GM23338 (cell line): ENCODE results near the gene PWP2. TPM values are rescaled to one million over a fixed set of nuclear protein-coding genes. Genes with fewer than 3 reads are reported as not detected.
"Not testable (repeated sequence)": the region's sequence is repeated elsewhere in the genome, so short reads cannot be mapped to it uniquely, and the experiment has no call there.

ENCODE experiments used
- ATAC-seq: fragments of 200-7000 bp; cut with Tn5 transposase; 3 replicates; pipeline ENCODE4 v1.9.1; 2020
- DNase-seq: peaks from one replicate; pipeline ENCODE4 v3.0.0-alpha.2; 2015; ENCODE audit warnings: low spot score
- H2AFZ ChIP-seq: fragments of 200-600 bp; sonication (generic); 2 replicates; pipeline ENCODE4 v1.8.0; 2016; ENCODE audit warnings: antibody characterized with exemption, mild to moderate bottlenecking, moderate library complexity
- H3F3A ChIP-seq: fragments of 200-600 bp; sonication (generic); replicated peaks from 2 replicates; pipeline ENCODE4 v1.8.0; 2017; ENCODE audit warnings: antibody characterized with exemption, mixed run types, low read depth
- H3K27ac ChIP-seq: fragments of 200-600 bp; sonication (generic); 2 replicates; pipeline ENCODE4 v1.6.1; 2016; ENCODE audit warnings: low read depth
- H3K27me3 ChIP-seq: fragments of 200-600 bp; sonication (generic); 2 replicates; pipeline ENCODE4 v1.8.0; 2016; ENCODE audit warnings: mild to moderate bottlenecking, mixed run types, moderate library complexity; ENCODE audit not compliant: insufficient read depth
- H3K36me3 ChIP-seq: fragments of 200-600 bp; sonication (generic); 2 replicates; pipeline ENCODE4 v1.8.0; 2016; ENCODE audit warnings: mild to moderate bottlenecking; ENCODE audit not compliant: insufficient read depth
- H3K4me1 ChIP-seq: fragments of 200-600 bp; sonication (generic); 2 replicates; pipeline ENCODE4 v1.8.0; 2016; ENCODE audit warnings: mild to moderate bottlenecking, moderate library complexity; ENCODE audit not compliant: insufficient read depth
- H3K4me2 ChIP-seq: fragments of 200-600 bp; sonication (generic); 2 replicates; pipeline ENCODE4 v1.7.1; 2017; ENCODE audit warnings: mixed run types
- H3K4me3 ChIP-seq: fragments of 200-600 bp; sonication (generic); 2 replicates; pipeline ENCODE4 v1.6.1; 2016; ENCODE audit warnings: mixed run types
- H3K79me2 ChIP-seq: fragments of 200-600 bp; sonication (generic); replicated peaks from 2 replicates; pipeline ENCODE4 v1.8.0; 2017; ENCODE audit warnings: mild to moderate bottlenecking; ENCODE audit not compliant: insufficient read depth
- H3K9me2 ChIP-seq: fragments of 200-600 bp; sonication (generic); 2 replicates; pipeline ENCODE4 v1.8.0; 2017; ENCODE audit not compliant: insufficient read depth
- H4K20me1 ChIP-seq: fragments of 200-600 bp; sonication (generic); replicated peaks from 2 replicates; pipeline ENCODE4 v1.8.0; 2017; ENCODE audit warnings: mild to moderate bottlenecking; ENCODE audit not compliant: insufficient read depth
- H3K27ac Mint-ChIP-seq: 2 replicates; pipeline ENCODE4 v1.8.0; 2020; ENCODE audit warnings: inconsistent platforms, mild to moderate bottlenecking, moderate library complexity, mixed read lengths
- H3K27me3 Mint-ChIP-seq: 3 replicates; pipeline ENCODE4 v1.8.0; 2022; ENCODE audit warnings: low read depth, mild to moderate bottlenecking, moderate library complexity, mixed read lengths, inconsistent platforms; ENCODE audit not compliant: insufficient read depth, poor library complexity
- H3K36me3 Mint-ChIP-seq: 3 replicates; pipeline ENCODE4 v1.8.0; 2021; ENCODE audit warnings: low read depth, mild to moderate bottlenecking, inconsistent platforms, moderate library complexity, mixed read lengths
- H3K4me1 Mint-ChIP-seq: 3 replicates; pipeline ENCODE4 v1.8.0; 2020; ENCODE audit warnings: mild to moderate bottlenecking, inconsistent platforms, mixed read lengths
- H3K4me3 Mint-ChIP-seq: 3 replicates; pipeline ENCODE4 v1.8.0; 2021; ENCODE audit warnings: moderate library complexity, mild to moderate bottlenecking, inconsistent platforms, mixed read lengths
- H3K9me3 Mint-ChIP-seq: 3 replicates; pipeline ENCODE4 v1.8.0; 2020; ENCODE audit warnings: moderate library complexity, mild to moderate bottlenecking, inconsistent platforms, mixed read lengths
- CREB1 ChIP-seq: fragments of 250-450 bp; sonication (Bioruptor Pico); IDR thresholded peaks from 2 replicates; pipeline ENCODE4 v1.5.0; 2020; ENCODE audit warnings: low read depth, mild to moderate bottlenecking, moderate library complexity
- EZH2 ChIP-seq: fragments of 200-600 bp; sonication (generic); IDR thresholded peaks from one replicate; pipeline ENCODE4 v1.8.0; 2017; ENCODE audit warnings: antibody characterized with exemption, mild to moderate bottlenecking, low read depth; ENCODE audit not compliant: unreplicated experiment
- EZH2phosphoT487 ChIP-seq: fragments of 200-600 bp; sonication (generic); IDR thresholded peaks from one replicate; pipeline ENCODE4 v1.8.1; 2018; ENCODE audit warnings: antibody characterized with exemption; ENCODE audit not compliant: unreplicated experiment
- JUNB ChIP-seq: IDR thresholded peaks from one replicate; pipeline ENCODE4 v1.6.1; 2016; ENCODE audit warnings: antibody characterized with exemption; ENCODE audit not compliant: unreplicated experiment
- POLR2AphosphoS5 ChIP-seq: IDR thresholded peaks from 2 replicates; pipeline ENCODE4 v1.6.1; 2016; ENCODE audit warnings: antibody characterized with exemption, low read depth
- ZNF114 ChIP-seq: fragments of 250-450 bp; sonication (Bioruptor Pico); IDR thresholded peaks from 2 replicates; pipeline ENCODE4 v1.5.0; 2020; ENCODE audit warnings: mild to moderate bottlenecking, moderate library complexity
- ZNF462 ChIP-seq: fragments of 250-450 bp; sonication (Bioruptor Pico); IDR thresholded peaks from 2 replicates; pipeline ENCODE4 v1.5.0; 2020; ENCODE audit warnings: mild to moderate bottlenecking, moderate library complexity
- long read RNA-seq: library from polyadenylated mRNA; unstranded; transcript quantifications from one replicate; pipeline ENCODE4 v2.0.0, GENCODE V29; 2020; ENCODE audit not compliant: unreplicated experiment
- polyA plus RNA-seq: library from polyadenylated mRNA; unstranded; fragments of >200 nt; fragmentation: Nextera tagmentation; extraction: Ambion mirVana; gene quantifications from 2 replicates; pipeline ENCODE4 v1.2.1, GENCODE V29; 2016
- total RNA-seq: library from RNA; depleted of rRNA; stranded (reverse); fragments of >200 nt; shearing (Covaris generic); gene quantifications from 2 replicates; pipeline ENCODE4 v1.2.3, GENCODE V29; 2014; rRNA removed

PWP2 gene
- total RNA-seq (59.2 and 64.9 TPM in 2 replicates), polyA plus RNA-seq (17.6 and 18.2 TPM in 2 replicates)
- long read RNA-seq, transcript PWP2-201 (21 exons, 3,297 nt): major isoform, 11 of 14 reads
- long read RNA-seq, partial matches to known transcripts: 3 of 14 reads
- long read RNA-seq, other reads (novel, unspliced or antisense): 0 of 14 reads

GRCh38 chr21:44107026-44107501, at the start of gene PWP2:
TSS of gene PWP2 (plus strand) at chr21:44107399. CDS start at chr21:44107417, 18 bp downstream.
- not testable (repeated sequence) for H3K27ac ChIP-seq, H3K27me3 ChIP-seq, H4K20me1 ChIP-seq, H3K4me1 ChIP-seq, H3K36me3 ChIP-seq, DNase-seq, H3F3A ChIP-seq, H3K79me2 ChIP-seq, H3K27ac Mint-ChIP-seq, H2AFZ ChIP-seq, H3K27me3 Mint-ChIP-seq, H3K36me3 Mint-ChIP-seq, H3K4me2 ChIP-seq, H3K9me2 ChIP-seq, H3K9me3 Mint-ChIP-seq, H3K4me1 Mint-ChIP-seq
- peak; percentile 91 for ATAC-seq
- peak within 1 kb of the TSS; percentile 52; the same call in 2 of the 3 replicates for H3K4me3 Mint-ChIP-seq
- H3K4me3 ChIP-seq: peak within 1 kb of the TSS; percentile 46; the same call in 1 of the 2 replicates
- TF ChIP-seq POLR2AphosphoS5: 0 out of 2 replicates have a peak, but pooled peaks have one; percentile 19

GRCh38 chr21:44057960-44058651, 49.1 kb upstream of the PWP2 start:
- H3K27ac ChIP-seq: no peak overlapping the region
- TF ChIP-seq ZNF114 (CRISPR knock-in tag) (no peak), ZNF462 (CRISPR knock-in tag) (no peak), EZH2 (no peak), EZH2phosphoT487 (no peak), JUNB (no peak), CREB1 (no peak)
- Mint-ChIP-seq H3K4me3 (no peak overlapping the region), H3K36me3 (peaks cover 21% of the 10 kb centered on the region), H3K27ac (peak overlapping the region; percentile 31; the same call in 1 of the 2 replicates), H3K27me3 (no peaks in the 10 kb centered on the region), H3K9me3 (no peaks in the 10 kb centered on the region; the same call in 2 of the 3 replicates), H3K4me1 (no peaks in the 10 kb centered on the region)
- peaks cover 7% of the 10 kb centered on the region for H3K79me2 ChIP-seq
- DNase-seq (no peak), ATAC-seq (no peak)
- no peak overlapping the region for H3K4me3 ChIP-seq
- H3K4me1 ChIP-seq: no peaks in the 10 kb centered on the region
- no peak overlapping the region for H2AFZ ChIP-seq
- H3K4me2 ChIP-seq: no peak overlapping the region
- H4K20me1 ChIP-seq: 0 out of 2 replicates have a peak, but pooled peaks cover 9% of the 10 kb centered on the region
- no peaks in the 10 kb centered on the region for H3F3A ChIP-seq
- H3K9me2 ChIP-seq: no peaks in the 10 kb centered on the region
- no peaks in the 10 kb centered on the region for H3K27me3 ChIP-seq
- H3K36me3 ChIP-seq: 0 out of 2 replicates have a peak, but pooled peaks cover 9% of the 10 kb centered on the region
